Neural crest cell (in vitro differentiated cells): ENCODE data around the gene DCUN1D2. TPM values are rescaled to one million over a fixed set of nuclear protein-coding genes. Genes with fewer than 3 reads are reported as not detected.

Source experiments
- DNase-seq: peaks from one replicate; pipeline ENCODE4 v3.0.0; 2021; ENCODE audit warnings: low read depth, mixed read lengths, low spot score
- H3K27ac Mint-ChIP-seq: one replicate; pipeline ENCODE4 v1.8.0; 2021; ENCODE audit warnings: mild to moderate bottlenecking, mixed read lengths; ENCODE audit not compliant: unreplicated experiment
- H3K27me3 Mint-ChIP-seq: 2 replicates; pipeline ENCODE4 v1.8.0; 2021; ENCODE audit warnings: low read depth, mild to moderate bottlenecking, mixed read lengths
- H3K36me3 Mint-ChIP-seq: 2 replicates; pipeline ENCODE4 v1.8.0; 2021; ENCODE audit warnings: low read depth, mild to moderate bottlenecking, mixed read lengths
- H3K4me1 Mint-ChIP-seq: 2 replicates; pipeline ENCODE4 v1.8.0; 2021; ENCODE audit warnings: mixed read lengths
- H3K4me3 Mint-ChIP-seq: one replicate; pipeline ENCODE4 v1.8.0; 2021; ENCODE audit warnings: mild to moderate bottlenecking, mixed read lengths
- H3K9me3 Mint-ChIP-seq: 2 replicates; pipeline ENCODE4 v1.8.0; 2021; ENCODE audit warnings: mixed read lengths
- total RNA-seq: library from RNA; stranded (reverse); gene quantifications from 2 replicates; pipeline ENCODE4 v1.2.1, GENCODE V29; 2021
- TF ChIP-seq, protein P1 (sequence below): fragments of 200-600 bp; sonication (generic); conservative IDR thresholded peaks from 2 replicates; pipeline ENCODE4 v1.5.0; 2021; ENCODE audit warnings: antibody characterized with exemption, mild to moderate bottlenecking

DCUN1D2 gene
- total RNA-seq, 1 donor from 2014 or later, result 32.1 TPM

DNA sequence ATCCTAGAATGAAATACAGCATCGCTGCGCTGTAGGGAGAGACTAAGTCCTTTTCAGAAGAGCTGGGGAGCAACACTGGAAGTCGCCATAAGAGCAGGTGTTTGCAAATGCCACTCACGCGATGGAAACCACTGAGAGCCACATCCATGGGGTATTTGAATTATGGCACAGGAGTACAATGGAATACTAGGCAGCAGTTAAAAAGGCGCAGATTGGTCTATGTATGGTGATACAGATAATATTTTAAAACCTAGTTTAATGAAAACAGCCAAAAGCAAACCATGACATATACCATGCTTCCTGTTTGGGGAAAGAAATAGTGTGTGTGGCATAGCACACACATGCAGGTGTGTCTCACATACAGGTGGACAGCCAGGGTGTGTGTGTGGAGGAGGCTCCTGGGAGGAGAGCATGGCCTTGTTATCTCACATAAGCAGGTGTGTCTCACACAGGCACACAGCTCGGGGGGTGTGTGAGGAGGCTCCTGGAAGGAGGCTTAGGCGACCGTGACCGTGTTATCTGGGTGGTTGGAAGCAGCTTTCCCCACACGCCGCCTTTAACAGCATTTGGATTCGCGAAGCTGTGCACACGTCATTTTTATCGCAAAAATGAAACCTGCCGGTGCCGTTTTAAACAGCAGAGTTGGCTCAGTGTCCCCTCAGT is 70.8 kb downstream of the DCUN1D2 start:
- no peak for DNase-seq
- no peak overlapping the region for H3K27ac Mint-ChIP-seq
- peaks cover 5% of the 10 kb centered on the region for H3K4me1 Mint-ChIP-seq
- TF ChIP-seq, protein P1, sequence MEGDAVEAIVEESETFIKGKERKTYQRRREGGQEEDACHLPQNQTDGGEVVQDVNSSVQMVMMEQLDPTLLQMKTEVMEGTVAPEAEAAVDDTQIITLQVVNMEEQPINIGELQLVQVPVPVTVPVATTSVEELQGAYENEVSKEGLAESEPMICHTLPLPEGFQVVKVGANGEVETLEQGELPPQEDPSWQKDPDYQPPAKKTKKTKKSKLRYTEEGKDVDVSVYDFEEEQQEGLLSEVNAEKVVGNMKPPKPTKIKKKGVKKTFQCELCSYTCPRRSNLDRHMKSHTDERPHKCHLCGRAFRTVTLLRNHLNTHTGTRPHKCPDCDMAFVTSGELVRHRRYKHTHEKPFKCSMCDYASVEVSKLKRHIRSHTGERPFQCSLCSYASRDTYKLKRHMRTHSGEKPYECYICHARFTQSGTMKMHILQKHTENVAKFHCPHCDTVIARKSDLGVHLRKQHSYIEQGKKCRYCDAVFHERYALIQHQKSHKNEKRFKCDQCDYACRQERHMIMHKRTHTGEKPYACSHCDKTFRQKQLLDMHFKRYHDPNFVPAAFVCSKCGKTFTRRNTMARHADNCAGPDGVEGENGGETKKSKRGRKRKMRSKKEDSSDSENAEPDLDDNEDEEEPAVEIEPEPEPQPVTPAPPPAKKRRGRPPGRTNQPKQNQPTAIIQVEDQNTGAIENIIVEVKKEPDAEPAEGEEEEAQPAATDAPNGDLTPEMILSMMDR, result no peak
- no peaks in the 10 kb centered on the region for H3K36me3 Mint-ChIP-seq
- peaks cover 3% of the 10 kb centered on the region for H3K27me3 Mint-ChIP-seq
- no peaks in the 10 kb centered on the region for H3K9me3 Mint-ChIP-seq
- no peak overlapping the region for H3K4me3 Mint-ChIP-seq

DNA sequence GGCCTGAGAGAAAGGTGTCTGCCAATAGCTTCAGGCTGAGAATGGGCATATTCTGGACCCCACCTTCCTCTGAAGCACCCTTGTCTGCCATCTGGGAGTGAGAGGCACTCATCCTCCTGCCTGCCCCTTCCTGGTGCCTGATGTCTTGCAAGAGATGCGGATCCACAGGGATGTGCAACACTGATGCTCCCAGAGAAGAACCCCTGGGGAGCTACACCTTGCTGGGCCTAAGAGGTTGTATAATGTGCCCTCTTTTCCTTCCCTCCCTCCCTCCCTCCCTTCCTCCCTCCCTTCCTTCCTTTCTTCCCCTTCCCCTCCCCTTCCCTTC is 71.8 kb downstream of the DCUN1D2 start:
- H3K4me1 Mint-ChIP-seq, result peaks cover 5% of the 10 kb centered on the region
- no peaks in the 10 kb centered on the region for H3K36me3 Mint-ChIP-seq
- DNase-seq, result no peak
- peaks cover 3% of the 10 kb centered on the region for H3K27me3 Mint-ChIP-seq
- TF ChIP-seq, protein P1, result no peak
- H3K4me3 Mint-ChIP-seq, result no peak overlapping the region
- H3K27ac Mint-ChIP-seq, result no peak overlapping the region
- no peaks in the 10 kb centered on the region for H3K9me3 Mint-ChIP-seq

DNA sequence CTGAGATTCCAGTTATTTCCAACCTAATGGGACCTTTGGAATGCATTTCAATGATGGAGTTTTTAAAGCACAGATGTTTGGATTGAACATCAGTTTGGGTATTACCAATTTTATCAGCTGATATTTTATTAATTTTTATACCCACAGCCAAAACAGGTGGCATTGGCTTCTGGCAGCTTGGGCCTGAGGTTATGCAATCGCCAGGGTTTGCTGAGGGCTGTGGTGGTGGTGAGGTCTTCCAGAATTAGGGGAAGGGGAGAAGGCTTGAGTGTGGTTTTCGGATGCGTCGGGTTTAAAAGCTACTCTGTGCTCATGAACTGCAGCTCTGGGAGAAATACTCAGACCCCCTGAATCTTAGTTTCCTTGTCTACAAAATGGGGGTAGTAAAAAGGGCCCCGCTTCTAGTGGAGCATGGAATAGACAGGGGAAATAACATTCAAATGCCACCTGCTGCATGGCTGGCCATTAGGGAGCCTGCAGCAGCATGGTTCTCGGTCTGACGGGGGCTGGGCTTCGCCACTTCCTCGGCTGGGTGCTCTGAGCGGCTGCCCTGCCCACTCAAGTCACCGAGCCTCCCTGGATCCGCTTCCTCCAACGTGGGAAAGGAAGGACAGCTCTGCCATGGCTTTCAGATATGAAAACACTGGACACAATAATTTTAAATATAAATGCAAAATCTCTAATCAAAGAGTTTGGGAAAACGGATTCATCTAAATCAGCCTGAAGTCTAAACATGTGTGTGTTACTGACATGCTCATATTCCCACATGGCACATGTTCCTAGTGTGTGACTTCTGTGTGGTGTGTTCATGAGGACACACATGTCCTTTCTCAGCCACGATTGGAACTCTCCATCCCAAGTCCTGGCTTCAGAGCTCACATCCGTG is 72.4 kb downstream of the DCUN1D2 start:
- peaks cover 5% of the 10 kb centered on the region for H3K4me1 Mint-ChIP-seq
- no peak overlapping the region for H3K4me3 Mint-ChIP-seq
- no peak overlapping the region for H3K27ac Mint-ChIP-seq
- peaks cover 1% of the 10 kb centered on the region for H3K36me3 Mint-ChIP-seq
- no peak for DNase-seq
- peaks cover 3% of the 10 kb centered on the region for H3K27me3 Mint-ChIP-seq
- no peaks in the 10 kb centered on the region for H3K9me3 Mint-ChIP-seq
- TF ChIP-seq, protein P1, result no peak

DNA sequence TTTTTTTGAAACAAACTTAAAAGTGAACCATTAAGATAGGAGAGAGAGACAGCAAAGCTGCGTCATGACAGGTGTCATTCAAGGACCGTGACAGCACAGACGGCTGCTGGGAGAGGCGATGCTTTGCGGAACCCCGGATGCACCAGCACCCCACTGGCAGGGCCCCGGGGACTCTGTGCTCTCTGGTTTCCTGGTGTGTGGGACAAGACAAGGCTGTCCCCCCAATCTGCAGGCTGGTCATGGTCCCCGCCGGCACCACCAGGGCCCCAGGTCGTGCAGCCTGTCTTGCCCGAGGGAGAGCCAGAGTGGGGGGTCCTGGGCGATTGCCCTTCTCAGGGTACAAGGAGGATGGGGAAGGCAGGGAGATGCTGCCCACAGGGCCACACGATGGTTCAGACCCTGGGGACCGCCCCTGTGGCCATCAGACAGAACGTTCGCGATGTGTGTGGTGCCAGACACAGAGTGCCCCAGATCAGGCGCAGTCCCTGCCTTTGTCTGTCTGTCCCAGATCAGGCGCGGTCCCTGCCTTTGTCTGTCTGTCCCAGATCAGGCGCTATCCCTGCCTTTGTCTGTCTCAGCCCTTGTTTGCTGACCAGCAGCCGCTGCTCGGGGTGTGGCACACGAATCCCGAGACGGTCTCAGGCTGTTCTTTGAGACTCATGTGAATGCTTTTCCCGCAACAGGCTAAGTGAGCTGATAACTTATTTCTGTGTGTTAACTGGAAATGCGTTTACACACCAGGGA is 73.3 kb downstream of the DCUN1D2 start:
- Mint-ChIP-seq H3K27ac (no peak overlapping the region), H3K36me3 (peaks cover 2% of the 10 kb centered on the region), H3K4me1 (peaks cover 5% of the 10 kb centered on the region), H3K9me3 (no peaks in the 10 kb centered on the region), H3K4me3 (no peak overlapping the region), H3K27me3 (peaks cover 3% of the 10 kb centered on the region)
- DNase-seq, result no peak
- TF ChIP-seq, protein P1, result no peak

DNA sequence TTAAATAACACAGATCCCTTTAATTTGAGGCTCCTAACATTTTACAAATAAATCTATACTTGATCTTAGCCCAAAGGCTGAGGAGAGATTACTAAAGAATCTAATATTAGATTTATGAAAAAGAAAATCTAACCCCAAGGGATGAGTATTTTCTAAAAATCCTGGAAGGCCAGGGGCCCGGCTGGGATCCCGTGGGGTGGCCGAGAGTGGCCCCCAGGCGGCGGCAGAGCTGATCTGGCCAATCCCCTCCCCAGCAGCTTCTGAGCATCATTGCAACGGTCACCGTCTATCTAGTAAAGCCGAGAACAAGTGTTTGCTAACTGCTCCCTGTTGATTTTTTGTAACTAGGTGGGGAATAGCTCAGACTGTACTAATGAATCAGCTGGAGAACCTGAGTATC is 74.7 kb downstream of the DCUN1D2 start:
- H3K36me3 Mint-ChIP-seq, result peaks cover 2% of the 10 kb centered on the region
- no peaks in the 10 kb centered on the region for H3K9me3 Mint-ChIP-seq
- no peak overlapping the region for H3K27ac Mint-ChIP-seq
- peaks cover 3% of the 10 kb centered on the region for H3K27me3 Mint-ChIP-seq
- no peak for DNase-seq
- TF ChIP-seq, protein P1, result no peak
- H3K4me3 Mint-ChIP-seq, result no peak overlapping the region
- no peaks in the 10 kb centered on the region for H3K4me1 Mint-ChIP-seq
